Embryonic facial prominence (tissue), 1 donor: ENCODE measurements around the gene ZNF296.
A peak's percentile ranks its signal among the peaks of the same experiment; 100 is the strongest.

Experiments
- DNase-seq: peaks from one replicate; pipeline ENCODE4 v3.0.0-alpha.2; 2016; ENCODE audit errors: extremely low spot score

Gene ZNF296

GRCh38 chr19:45059258-45059965 lies 16.9 kb downstream of the ZNF296 start:
- no peak for DNase-seq

- DNase-seq: no peak
Measured at GRCh38 chr19:45058622-45059159, 17.6 kb downstream of the ZNF296 start.

- DNase-seq: no peak
Measured at GRCh38 chr19:45057444-45057843, 18.8 kb downstream of the ZNF296 start.

- DNase-seq: no peak
Measured at GRCh38 chr19:45056831-45057230, 19.4 kb downstream of the ZNF296 start.

- DNase-seq: no peak
Measured at GRCh38 chr19:45051929-45052579, 24.2 kb downstream of the ZNF296 start.

- no peak for DNase-seq
Measured at GRCh38 chr19:45050036-45050435, 26.2 kb downstream of the ZNF296 start.

GRCh38 chr19:45049073-45049736 lies 27.1 kb downstream of the ZNF296 start:
- DNase-seq: no peak

- DNase-seq: no peak
Measured at GRCh38 chr19:45047188-45047797, 29.0 kb downstream of the ZNF296 start.

- DNase-seq: no peak
Measured at GRCh38 chr19:45046355-45046754, 29.9 kb downstream of the ZNF296 start.

GRCh38 chr19:45045671-45046353 lies 30.5 kb downstream of the ZNF296 start:
- no peak for DNase-seq

- no peak for DNase-seq
Measured at GRCh38 chr19:45041125-45041524, 35.2 kb downstream of the ZNF296 start.

- DNase-seq: no peak
Measured at GRCh38 chr19:45040059-45040771, 36.1 kb downstream of the ZNF296 start.

- DNase-seq: peak; percentile 91
Measured at GRCh38 chr19:45038931-45039893, 37.1 kb downstream of the ZNF296 start, which contains the start of gene CLASRP. Gene CLASRP (plus strand): TSS chr19:45039045. CDS start chr19:45040213, 1,168 bp downstream.

- no peak for DNase-seq
Measured at GRCh38 chr19:45037393-45038169, 38.7 kb downstream of the ZNF296 start.

GRCh38 chr19:45035755-45036154 lies 40.5 kb downstream of the ZNF296 start:
- no peak for DNase-seq

GRCh38 chr19:45032421-45032820 lies 43.9 kb downstream of the ZNF296 start:
- DNase-seq: no peak

GRCh38 chr19:45030825-45031224 lies 45.5 kb downstream of the ZNF296 start:
- DNase-seq: no peak

GRCh38 chr19:45027371-45027770 lies 48.9 kb downstream of the ZNF296 start:
- DNase-seq: no peak

- DNase-seq: no peak
Measured at GRCh38 chr19:45025264-45025663, 51.0 kb downstream of the ZNF296 start.
